Activated CD8-positive, alpha-beta memory T cell treated with anti-CD3 and anti-CD28 coated beads, Interleukin-2, amount 50 U/mL, for 48 hours (primary cell): ENCODE results near the gene TSPAN9.

Source experiments
- DNase-seq: peaks from one replicate; pipeline ENCODE4 v3.0.0-alpha.2; 2020

Gene TSPAN9

GRCh38 chr12:3170423-3171194, 93.4 kb downstream of the TSPAN9 start:
- DNase-seq, result no peak

GRCh38 chr12:3171195-3171591, 94.0 kb downstream of the TSPAN9 start:
- DNase-seq, result no peak

- no peak for DNase-seq
Measured at GRCh38 chr12:3172124-3173007, 95.2 kb downstream of the TSPAN9 start.

- no peak for DNase-seq
Measured at GRCh38 chr12:3173008-3173553, 95.9 kb downstream of the TSPAN9 start.

- DNase-seq, result no peak
Measured at GRCh38 chr12:3173912-3174311, 96.7 kb downstream of the TSPAN9 start.

GRCh38 chr12:3175238-3175637, 98.1 kb downstream of the TSPAN9 start:
- no peak for DNase-seq

DNA sequence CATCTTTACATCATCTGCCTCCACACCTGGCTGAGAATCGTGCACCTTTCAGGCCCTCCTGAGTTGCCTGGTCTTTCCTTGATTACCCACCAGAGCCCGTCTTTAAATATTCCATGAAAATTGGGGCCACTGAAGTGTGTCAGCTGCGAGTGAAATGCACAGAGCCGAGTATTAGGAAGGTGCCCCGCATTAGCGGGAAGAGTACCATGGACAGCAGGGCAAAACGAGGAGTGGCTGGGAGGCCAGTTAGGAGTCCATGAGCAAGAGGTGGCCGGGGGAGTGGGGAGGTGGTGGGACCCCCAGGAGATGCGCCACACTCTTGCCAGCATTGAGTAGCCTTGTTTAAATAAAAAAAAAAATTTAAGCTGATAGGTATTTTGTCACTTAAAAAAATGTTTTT, 99.6 kb downstream of the TSPAN9 start:
- no peak for DNase-seq

DNA sequence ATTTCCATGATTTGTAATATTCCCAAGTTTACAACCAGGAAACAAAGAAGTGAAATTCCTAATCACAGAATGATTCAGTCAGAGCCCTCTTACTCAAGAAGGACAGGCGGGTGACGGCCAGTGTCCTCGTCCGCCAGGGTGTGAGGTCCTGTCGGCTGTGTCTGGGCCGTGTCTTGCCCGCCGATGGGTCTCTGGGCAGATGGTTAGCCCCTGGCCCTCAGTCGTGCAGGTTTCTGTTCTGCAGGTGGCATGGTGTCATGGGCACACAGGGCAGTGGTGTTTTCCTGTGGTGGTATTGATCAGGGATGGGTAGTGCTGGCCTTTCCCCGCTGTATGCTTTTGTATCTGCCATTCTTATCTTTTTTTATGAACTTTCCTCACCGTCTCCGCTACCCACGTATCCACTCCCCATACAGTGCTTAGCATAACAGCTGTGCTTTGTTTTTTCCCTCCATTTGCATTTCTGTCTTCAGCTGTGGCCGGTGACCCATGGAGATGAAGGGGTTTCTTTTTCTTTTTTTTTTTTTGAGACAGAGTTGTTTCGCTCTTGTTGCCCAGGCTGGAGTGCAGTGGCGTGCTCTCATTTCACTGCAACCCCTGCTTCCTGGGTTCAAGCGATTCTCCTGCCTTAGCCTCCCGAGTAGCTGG, 100.7 kb downstream of the TSPAN9 start:
- no peak for DNase-seq

DNA sequence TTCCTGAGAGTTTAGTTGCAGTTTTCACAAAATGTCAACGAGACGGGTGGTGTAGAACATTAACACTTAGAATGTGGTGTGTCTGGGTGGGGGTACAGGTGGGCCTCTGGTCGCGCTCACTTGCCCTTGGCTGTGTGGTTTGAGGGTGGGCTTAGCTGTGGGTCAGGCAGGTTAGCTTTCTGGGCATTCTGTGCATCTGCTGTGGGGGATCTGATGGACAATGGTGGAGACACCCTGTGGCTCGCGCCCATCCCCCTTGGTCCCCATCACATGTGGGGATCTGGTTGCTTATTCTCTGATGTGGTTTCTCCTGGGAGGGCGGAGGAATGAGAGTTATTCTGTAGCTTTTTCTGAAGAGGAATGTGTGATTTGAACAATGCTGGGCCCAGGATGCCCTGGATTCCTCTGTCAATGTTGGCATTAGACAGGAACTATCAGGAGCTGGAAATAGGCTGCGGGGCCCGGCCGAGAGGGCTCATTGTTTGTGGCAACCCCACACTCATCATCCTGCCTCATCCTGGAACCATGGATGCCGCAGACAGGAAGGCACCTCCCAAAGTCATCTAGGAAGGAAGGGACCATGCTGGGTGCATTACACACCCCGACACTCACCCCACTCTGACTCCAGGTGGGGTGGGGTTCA, 101.6 kb downstream of the TSPAN9 start:
- DNase-seq, result no peak

DNA sequence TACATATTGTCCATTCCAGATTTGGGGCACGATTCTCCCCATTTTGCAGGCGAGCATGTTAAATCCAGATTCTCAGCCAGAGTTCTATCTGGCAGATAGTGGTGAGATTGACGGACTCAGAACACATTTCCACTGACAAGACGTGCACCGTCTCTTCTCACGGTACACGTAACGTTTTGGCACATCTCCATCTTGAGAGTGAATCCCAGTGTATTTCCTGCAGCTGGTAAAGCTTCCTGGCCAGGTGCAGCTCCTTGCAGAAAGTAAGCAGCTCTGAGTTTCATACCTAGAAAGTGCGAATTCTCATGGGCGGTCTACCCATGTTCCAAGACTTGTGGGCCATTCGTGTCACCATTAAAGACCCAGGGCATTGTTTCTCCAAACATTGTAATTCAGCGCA, 102.6 kb downstream of the TSPAN9 start:
- DNase-seq, result no peak

- DNase-seq, result no peak
Measured at GRCh38 chr12:3182426-3182825, 105.2 kb downstream of the TSPAN9 start.

- DNase-seq, result no peak
Measured at GRCh38 chr12:3184485-3184884, 107.3 kb downstream of the TSPAN9 start.

GRCh38 chr12:3185260-3185870, 108.2 kb downstream of the TSPAN9 start:
- DNase-seq, result no peak

- DNase-seq, result no peak
Measured at GRCh38 chr12:3186546-3187215, 109.5 kb downstream of the TSPAN9 start.

DNA sequence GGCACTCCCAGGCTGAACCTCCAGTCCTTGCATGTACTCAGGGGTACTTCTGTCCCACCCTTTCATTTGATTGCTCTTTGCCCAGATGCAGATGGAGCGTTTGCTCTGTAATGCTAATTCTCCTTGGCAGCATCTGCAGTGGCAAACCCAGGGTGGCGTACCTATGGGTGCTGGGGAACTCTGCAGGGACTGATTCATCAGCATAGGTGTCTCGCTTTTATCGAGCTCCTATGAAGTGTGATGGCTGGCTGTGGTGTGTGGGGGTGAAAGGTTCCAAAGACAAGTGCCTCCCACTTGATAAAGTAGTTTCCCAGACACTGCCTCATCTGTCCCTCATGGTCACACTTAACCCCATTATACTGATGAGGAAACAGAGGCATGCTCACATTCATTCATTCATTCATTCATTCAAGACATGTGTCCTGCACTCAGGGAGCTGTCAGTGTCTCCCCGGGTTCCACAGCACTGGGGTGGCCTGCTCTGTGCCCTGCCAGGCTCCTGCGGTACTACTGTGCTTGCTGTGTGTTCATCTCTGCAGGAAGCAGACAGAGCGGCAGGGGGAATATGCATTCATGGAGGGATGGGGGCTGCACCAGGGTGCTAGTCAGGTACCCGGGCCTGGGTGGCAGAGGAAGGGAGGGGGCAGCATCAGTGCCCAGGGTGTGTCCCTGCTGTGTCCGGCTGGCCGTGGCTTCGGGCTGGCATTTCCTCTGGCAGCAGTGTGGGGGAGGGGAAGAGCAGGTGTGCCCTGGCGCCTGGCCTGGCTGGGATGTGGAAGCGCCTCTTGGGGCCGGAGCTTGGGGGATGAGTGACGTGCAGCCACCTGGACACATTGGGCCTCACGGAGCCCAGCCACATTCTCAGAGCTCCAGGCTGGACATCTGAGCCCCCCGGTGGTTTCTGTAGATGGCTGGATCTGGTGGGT, 110.9 kb downstream of the TSPAN9 start:
- no peak for DNase-seq

DNA sequence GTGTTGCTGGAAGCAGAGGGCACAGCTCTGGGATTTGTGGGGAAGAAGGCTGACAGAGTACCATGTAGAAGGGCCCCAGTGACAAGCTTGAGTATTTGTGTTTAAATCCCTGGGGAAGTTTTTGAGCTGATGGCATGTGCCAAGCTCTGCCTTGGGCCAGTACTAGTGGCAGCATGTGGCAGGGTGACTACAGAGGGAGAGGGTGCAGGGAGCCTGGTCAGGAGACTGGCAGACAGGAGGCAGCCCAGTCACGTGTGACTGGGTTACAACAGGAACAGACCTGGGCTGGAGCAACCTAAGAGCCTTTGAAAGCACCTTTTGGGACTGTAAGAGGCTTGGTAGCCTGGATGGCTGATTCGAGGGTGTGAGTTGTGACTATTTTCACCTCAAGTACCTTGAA, 112.1 kb downstream of the TSPAN9 start:
- no peak for DNase-seq

DNA sequence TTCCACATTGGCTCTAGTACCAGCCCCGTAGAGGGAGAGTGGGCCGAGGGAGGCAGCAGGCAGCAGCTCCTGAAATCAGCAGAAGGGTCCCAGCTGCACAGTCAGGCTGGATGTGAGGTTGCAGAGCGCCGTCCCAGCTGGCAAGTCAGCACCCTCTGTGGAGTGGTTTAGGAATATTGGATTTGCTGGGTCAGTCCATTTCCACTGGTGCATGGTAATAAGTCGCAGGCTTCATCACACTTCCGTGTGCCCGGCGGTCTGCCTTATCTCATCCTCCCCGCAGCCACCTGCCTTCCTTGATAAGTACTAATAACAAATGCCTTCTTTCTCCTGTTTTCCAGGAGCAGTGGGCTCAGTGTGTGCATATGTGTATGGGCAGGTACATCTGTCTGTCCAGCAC, 112.9 kb downstream of the TSPAN9 start:
- DNase-seq, result no peak

GRCh38 chr12:3191450-3191849, 114.3 kb downstream of the TSPAN9 start:
- no peak for DNase-seq

- no peak for DNase-seq
Measured at GRCh38 chr12:3192221-3192620, 115.0 kb downstream of the TSPAN9 start.

DNA sequence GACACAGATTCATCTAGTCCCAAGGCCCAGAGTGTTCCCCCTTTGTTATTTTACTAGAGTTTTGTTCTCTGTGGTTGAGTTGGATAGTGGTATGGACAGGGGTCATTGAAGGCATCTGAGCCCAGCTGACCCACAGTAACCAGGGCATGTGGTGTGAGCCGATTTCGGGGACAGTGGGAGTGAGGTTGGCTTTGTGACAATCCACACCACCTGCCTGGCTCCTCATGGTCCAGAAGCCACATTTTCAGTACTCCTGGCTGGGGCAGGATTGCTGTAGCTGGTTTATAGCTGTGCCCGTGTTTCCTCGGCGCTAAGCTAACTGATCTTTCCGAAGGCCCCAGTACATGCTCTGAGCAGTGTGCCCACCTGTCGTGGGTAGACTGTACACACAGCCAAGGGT, 116.0 kb downstream of the TSPAN9 start:
- no peak for DNase-seq

GRCh38 chr12:3193755-3194154, 116.6 kb downstream of the TSPAN9 start:
- no peak for DNase-seq
